ENCODE results near the gene PCYT1B. TPM values are rescaled to one million over a fixed set of nuclear protein-coding genes. Genes with fewer than 3 reads are reported as not detected.
"Not testable (repeated sequence)": the region's sequence is repeated elsewhere in the genome, so short reads cannot be mapped to it uniquely, and the experiment has no call there.

The PCYT1B gene
- total RNA-seq, 4 donors from 2014 or later, result 0.07 TPM; not detected in 3

- no peaks in the 10 kb centered on the region for H3K36me3 ChIP-seq
- H3K27ac ChIP-seq, result no peak overlapping the region
- TF ChIP-seq POLR2A (IDR thresholded peaks at IDR 0.05) (no peak), CTCF (IDR thresholded peaks at IDR 0.05 in 4 of 5, conservative IDR thresholded peaks at IDR 0.05 in 1 of 5) (no peak)
- intact Hi-C loops (cut with DNase I; ENCODE audit: low total_unique reads) (no loop called here), in situ Hi-C loops (cut with MboI; ENCODE audit: low sequenced_read_pairs in 4 of 4) (no loop called here)
- H3K9me3 ChIP-seq, result no peaks in the 10 kb centered on the region
- H3K4me3 ChIP-seq, result no peak overlapping the region
- ATAC-seq, result no peak
- peaks cover 0 to 7% (median 0%) of the 10 kb centered on the region in 3 donors for H3K27me3 ChIP-seq
- no peaks in the 10 kb centered on the region for H3K4me1 ChIP-seq
- DNase-seq, result no peak
These were observed 12.5 kb upstream of the PCYT1B start for GRCh38 chrX:24659646-24660045.

GRCh38 chrX:24659106-24659505 lies 12.0 kb upstream of the PCYT1B start:
- no peak for ATAC-seq
- H3K27me3 ChIP-seq, result peaks cover 0 to 7% (median 0%) of the 10 kb centered on the region in 3 donors
- TF ChIP-seq POLR2A (IDR thresholded peaks at IDR 0.05), result no peak
- H3K27ac ChIP-seq, result no peak overlapping the region
- in situ Hi-C loops (cut with MboI; ENCODE audit: low sequenced_read_pairs in 4 of 4), result no loop called here
- DNase-seq, result no peak
- H3K9me3 ChIP-seq, result no peaks in the 10 kb centered on the region
- H3K4me3 ChIP-seq, result no peak overlapping the region
- no peaks in the 10 kb centered on the region for H3K4me1 ChIP-seq
- intact Hi-C loops (cut with DNase I; ENCODE audit: low total_unique reads), result no loop called here
- H3K36me3 ChIP-seq, result no peaks in the 10 kb centered on the region

GRCh38 chrX:24658421-24658820 lies 11.3 kb upstream of the PCYT1B start:
- DNase-seq (no peak), ATAC-seq (no peak)
- intact Hi-C loops (cut with DNase I; ENCODE audit: low total_unique reads), result no loop called here
- Histone ChIP-seq H3K4me1 (no peaks in the 10 kb centered on the region), H3K4me3 (no peak overlapping the region), H3K36me3 (no peaks in the 10 kb centered on the region), H3K27me3 (peaks cover 0 to 7% (median 0%) of the 10 kb centered on the region in 3 donors), H3K27ac (no peak overlapping the region), H3K9me3 (no peaks in the 10 kb centered on the region)
- in situ Hi-C loops (cut with MboI; ENCODE audit: low sequenced_read_pairs in 4 of 4), result no loop called here
- TF ChIP-seq CTCF (IDR thresholded peaks at IDR 0.05 in 4 of 5, conservative IDR thresholded peaks at IDR 0.05 in 1 of 5), result no peak
- TF ChIP-seq POLR2A (IDR thresholded peaks at IDR 0.05), result no peak

- peaks cover 0 to 7% (median 0%) of the 10 kb centered on the region in 3 donors for H3K27me3 ChIP-seq
- TF ChIP-seq CTCF (IDR thresholded peaks at IDR 0.05 in 4 of 5, conservative IDR thresholded peaks at IDR 0.05 in 1 of 5) (no peak), POLR2A (IDR thresholded peaks at IDR 0.05) (no peak)
- in situ Hi-C loops (cut with MboI; ENCODE audit: low sequenced_read_pairs in 4 of 4) (no loop called here), intact Hi-C loops (cut with DNase I; ENCODE audit: low total_unique reads) (no loop called here)
- DNase-seq, result no peak
- no peak overlapping the region for H3K4me3 ChIP-seq
- no peaks in the 10 kb centered on the region for H3K36me3 ChIP-seq
- no peaks in the 10 kb centered on the region for H3K4me1 ChIP-seq
- H3K9me3 ChIP-seq, result no peaks in the 10 kb centered on the region
- H3K27ac ChIP-seq, result no peak overlapping the region
- ATAC-seq, result no peak
These were observed 10.7 kb upstream of the PCYT1B start for GRCh38 chrX:24657671-24658386.

- H3K27ac ChIP-seq; ATAC-seq; H3K4me1 ChIP-seq; H3K9me3 ChIP-seq; H3K4me3 ChIP-seq; H3K27me3 ChIP-seq; intact Hi-C loops (cut with DNase I; ENCODE audit: low total_unique reads); in situ Hi-C loops (cut with MboI; ENCODE audit: low sequenced_read_pairs in 4 of 4); DNase-seq; H3K36me3 ChIP-seq: not testable (repeated sequence)
These were observed 8.5 kb upstream of the PCYT1B start for GRCh38 chrX:24655679-24656078.

- in situ Hi-C loops (cut with MboI; ENCODE audit: low sequenced_read_pairs in 4 of 4) (no loop called here), intact Hi-C loops (cut with DNase I; ENCODE audit: low total_unique reads) (no loop called here)
- no peak overlapping the region for H3K4me3 ChIP-seq
- TF ChIP-seq CTCF (IDR thresholded peaks at IDR 0.05 in 4 of 5, conservative IDR thresholded peaks at IDR 0.05 in 1 of 5) (no peak), POLR2A (IDR thresholded peaks at IDR 0.05) (no peak)
- H3K4me1 ChIP-seq, result no peaks in the 10 kb centered on the region
- H3K27ac ChIP-seq, result no peak overlapping the region
- ATAC-seq, result no peak
- no peak for DNase-seq
- peaks cover 0 to 4% (median 0%) of the 10 kb centered on the region in 3 donors for H3K27me3 ChIP-seq
- H3K9me3 ChIP-seq, result no peaks in the 10 kb centered on the region
- no peaks in the 10 kb centered on the region for H3K36me3 ChIP-seq
These were observed 4.6 kb upstream of the PCYT1B start for GRCh38 chrX:24651783-24652182.

All from gastrocnemius medialis (tissue), 4 donors.